MM.1S (cell line): Measurements from ENCODE around the gene KLHL21.

Experiments
- EZH2 ChIP-seq: fragments of 300-600 bp; sonication (generic); optimal IDR thresholded peaks from 2 replicates; pipeline ENCODE3; 2017; ENCODE audit warnings: low read depth, mild to moderate bottlenecking, antibody characterized with exemption, low read length, mixed read lengths
- EZH2phosphoT487 ChIP-seq: fragments of 300-600 bp; sonication (generic); IDR thresholded peaks from 2 replicates; pipeline ENCODE4 v1.6.1; 2018; ENCODE audit warnings: antibody characterized with exemption, low read length
- TF ChIP-seq, protein P1 (sequence below): fragments of 300-600 bp; sonication (generic); IDR thresholded peaks from 2 replicates; pipeline ENCODE4 v1.5.1; 2016; ENCODE audit warnings: antibody characterized with exemption, low read length, mixed read lengths

DNA sequence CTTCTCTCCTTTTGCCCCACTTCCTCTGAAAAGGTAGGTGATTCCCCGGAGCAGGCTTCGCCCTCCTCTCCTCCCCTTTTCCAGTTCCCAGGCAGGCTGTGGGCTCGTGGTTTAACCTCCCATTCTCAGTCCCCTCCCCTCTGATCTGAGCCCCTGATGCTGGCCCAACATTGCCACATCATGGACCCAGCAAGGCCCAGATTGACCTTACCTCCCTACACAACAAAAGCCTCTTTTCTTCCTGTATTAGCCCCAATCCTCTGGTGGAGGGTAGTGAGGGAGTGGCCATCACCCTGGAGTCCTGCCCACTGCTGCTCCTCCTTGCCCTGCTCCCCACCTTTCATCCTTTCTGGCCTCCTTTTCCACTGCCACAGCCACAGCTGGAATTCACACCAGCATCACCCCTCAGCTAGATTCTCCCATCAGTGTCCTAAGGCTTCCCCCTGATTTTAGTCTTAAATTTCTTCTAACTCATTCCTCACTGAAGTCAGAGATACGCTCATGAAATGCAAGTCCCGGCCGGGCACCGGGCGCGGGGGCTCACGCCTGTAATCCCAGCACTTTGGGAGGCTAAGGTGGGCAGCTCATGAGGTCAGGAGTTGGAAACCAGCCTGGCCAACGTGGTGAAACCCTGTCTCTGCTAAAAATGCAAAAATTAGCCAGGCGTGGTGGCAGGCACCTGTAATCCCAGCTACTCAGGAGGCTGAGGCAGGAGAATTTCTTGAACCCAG, 29.9 kb downstream of the KLHL21 start:
- TF ChIP-seq, protein P1, sequence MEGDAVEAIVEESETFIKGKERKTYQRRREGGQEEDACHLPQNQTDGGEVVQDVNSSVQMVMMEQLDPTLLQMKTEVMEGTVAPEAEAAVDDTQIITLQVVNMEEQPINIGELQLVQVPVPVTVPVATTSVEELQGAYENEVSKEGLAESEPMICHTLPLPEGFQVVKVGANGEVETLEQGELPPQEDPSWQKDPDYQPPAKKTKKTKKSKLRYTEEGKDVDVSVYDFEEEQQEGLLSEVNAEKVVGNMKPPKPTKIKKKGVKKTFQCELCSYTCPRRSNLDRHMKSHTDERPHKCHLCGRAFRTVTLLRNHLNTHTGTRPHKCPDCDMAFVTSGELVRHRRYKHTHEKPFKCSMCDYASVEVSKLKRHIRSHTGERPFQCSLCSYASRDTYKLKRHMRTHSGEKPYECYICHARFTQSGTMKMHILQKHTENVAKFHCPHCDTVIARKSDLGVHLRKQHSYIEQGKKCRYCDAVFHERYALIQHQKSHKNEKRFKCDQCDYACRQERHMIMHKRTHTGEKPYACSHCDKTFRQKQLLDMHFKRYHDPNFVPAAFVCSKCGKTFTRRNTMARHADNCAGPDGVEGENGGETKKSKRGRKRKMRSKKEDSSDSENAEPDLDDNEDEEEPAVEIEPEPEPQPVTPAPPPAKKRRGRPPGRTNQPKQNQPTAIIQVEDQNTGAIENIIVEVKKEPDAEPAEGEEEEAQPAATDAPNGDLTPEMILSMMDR, result no peak
- no peak for TF ChIP-seq EZH2phosphoT487
- TF ChIP-seq EZH2, result no peak
